HG02763 (cell line): ENCODE measurements around the gene TSHB.
A peak's percentile ranks its signal among the peaks of the same experiment; 100 is the strongest.
"Not testable (repeated sequence)": the region's sequence is repeated elsewhere in the genome, so short reads cannot be mapped to it uniquely, and the experiment has no call there.

ENCODE experiments used
- ATAC-seq: cut with Tn5 transposase; IDR thresholded peaks from one replicate; pipeline ENCODE4 v1.9.1; 2021; ENCODE audit warnings: mild to moderate bottlenecking, moderate library complexity; ENCODE audit not compliant: unreplicated experiment

TSHB gene

GRCh38 chr1:115029526-115029925 lies at the start of gene TSHB:
TSS of gene TSHB (plus strand) at chr1:115029826. CDS start at chr1:115033363, 3,537 bp downstream.
- ATAC-seq = no peak

GRCh38 chr1:114982251-114982650 lies 47.4 kb upstream of the TSHB start:
- ATAC-seq = no peak

- ATAC-seq = no peak
Measured at GRCh38 chr1:114986286-114986685, 43.3 kb upstream of the TSHB start.

GRCh38 chr1:114988095-114988494 lies 41.5 kb upstream of the TSHB start:
- ATAC-seq = no peak

GRCh38 chr1:114997510-114998289 lies 31.9 kb upstream of the TSHB start:
- no peak for ATAC-seq

GRCh38 chr1:115006191-115006590 lies 23.4 kb upstream of the TSHB start:
- no peak for ATAC-seq

GRCh38 chr1:115012006-115012405 lies 17.6 kb upstream of the TSHB start:
- ATAC-seq = no peak

GRCh38 chr1:115012434-115012833 lies 17.2 kb upstream of the TSHB start:
- no peak for ATAC-seq

- no peak for ATAC-seq
Measured at GRCh38 chr1:115013792-115014191, 15.8 kb upstream of the TSHB start.

- ATAC-seq = not testable (repeated sequence)
Measured at GRCh38 chr1:115019549-115019948, 10.1 kb upstream of the TSHB start.

- ATAC-seq = no peak
Measured at GRCh38 chr1:115021145-115021544, 8.5 kb upstream of the TSHB start.

- no peak for ATAC-seq
Measured at GRCh38 chr1:115023593-115023992, 6.0 kb upstream of the TSHB start.

GRCh38 chr1:115031595-115031994 lies 2.0 kb downstream of the TSHB start:
- no peak for ATAC-seq

GRCh38 chr1:115035652-115036051 lies 6.0 kb downstream of the TSHB start:
- ATAC-seq = no peak

- no peak for ATAC-seq
Measured at GRCh38 chr1:115036814-115037507, 7.3 kb downstream of the TSHB start.

GRCh38 chr1:115040501-115040900 lies 10.9 kb downstream of the TSHB start:
- no peak for ATAC-seq

GRCh38 chr1:115041654-115042053 lies 12.0 kb downstream of the TSHB start:
- no peak for ATAC-seq

- no peak for ATAC-seq
Measured at GRCh38 chr1:115046751-115047150, 17.1 kb downstream of the TSHB start.

GRCh38 chr1:115051850-115052249 lies 22.2 kb downstream of the TSHB start:
- no peak for ATAC-seq

- ATAC-seq = peak; percentile 78
Measured at GRCh38 chr1:115052454-115053083, 22.9 kb downstream of the TSHB start.

- no peak for ATAC-seq
Measured at GRCh38 chr1:115056395-115056798, 26.8 kb downstream of the TSHB start.
